Measurements from ENCODE around the gene HAND2. TPM values are rescaled to one million over a fixed set of nuclear protein-coding genes. Genes with fewer than 3 reads are reported as not detected.

The HAND2 gene
- total RNA-seq (2014; rRNA removed; shearing (Covaris generic)) = not detected in 2 replicates
- 0.15 TPM in 1 of 2 replicates, not detected in the other for polyA plus RNA-seq (2016; fragmentation: Nextera tagmentation; extraction: Ambion mirVana)
- long read RNA-seq = 0 reads

DNA sequence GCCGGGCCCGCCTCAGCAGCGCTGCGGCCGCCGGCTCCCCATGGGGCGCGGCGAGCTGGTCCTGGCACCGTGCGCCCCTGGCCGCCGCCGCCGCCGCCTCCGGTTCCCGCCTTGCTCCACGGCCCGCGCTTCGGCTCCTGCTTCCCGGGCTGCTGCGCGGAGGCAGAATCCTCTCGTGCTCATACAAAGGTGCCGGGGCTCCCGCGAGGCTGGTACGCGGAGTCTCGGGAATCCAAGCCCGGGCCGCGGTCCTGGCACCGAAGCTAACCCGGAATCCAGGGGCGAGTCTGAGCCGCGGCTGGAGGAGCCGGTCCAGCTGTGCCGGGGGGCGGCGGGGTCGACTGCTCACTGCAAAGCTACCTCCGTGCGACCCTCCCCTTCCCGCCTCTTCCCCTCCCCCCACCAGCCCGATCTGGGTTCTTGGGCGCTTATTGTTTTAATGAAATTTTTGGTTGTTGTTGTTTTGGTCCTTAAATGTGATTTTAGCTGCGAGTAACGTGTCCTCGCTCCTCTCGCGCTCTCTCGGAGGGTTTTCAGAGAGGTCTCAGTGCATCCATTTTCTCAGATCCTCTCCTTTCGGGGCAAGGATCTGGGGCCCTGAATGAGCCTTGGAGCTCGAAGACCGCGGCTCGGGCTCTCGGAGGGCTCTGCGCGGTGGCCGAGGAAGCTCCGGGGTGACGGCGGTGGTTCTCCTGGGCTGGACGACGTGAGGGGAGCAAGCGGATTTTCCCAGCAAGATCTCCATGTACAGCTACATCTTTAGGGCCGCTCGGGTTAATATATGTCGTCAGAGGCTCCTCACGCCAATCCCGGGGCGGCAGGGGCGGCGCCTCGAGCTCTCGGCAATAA is at the start of gene HAND2:
Gene HAND2 (minus strand): TSS at position 753 of the 849 bp plus-strand sequence. CDS start 940 bp downstream, outside the sequence.
- no peaks in the 10 kb centered on the region for H3K36me3 ChIP-seq (ENCODE audit: insufficient read depth)
- peak; percentile 69 for DNase-seq (ENCODE audit: low spot score)
- peaks cover 66% of the 10 kb centered on the region for H3K4me1 ChIP-seq (ENCODE audit: insufficient read depth)
- H3K9me3 Mint-ChIP-seq = peaks cover 7% of the 10 kb centered on the region; the same call in 2 of the 3 replicates
- H3K27me3 Mint-ChIP-seq (ENCODE audit: insufficient read depth, low read depth, poor library complexity) = peaks cover 97% of the 10 kb centered on the region
- H3K27ac ChIP-seq (ENCODE audit: low read depth) = no peak within 1 kb of the TSS
- peak within 1 kb of the TSS; percentile 89 for H2AFZ ChIP-seq
- H3K4me3 Mint-ChIP-seq = peak within 1 kb of the TSS; percentile 79
- H3K4me2 ChIP-seq = peak within 1 kb of the TSS; percentile 95
- peaks cover 99% of the 10 kb centered on the region for H3K27me3 ChIP-seq (ENCODE audit: insufficient read depth)
- H3F3A ChIP-seq (replicated peaks; ENCODE audit: low read depth) = peaks cover 35% of the 10 kb centered on the region
- no peaks in the 10 kb centered on the region for H3K9me2 ChIP-seq (ENCODE audit: insufficient read depth)
- H3K27ac Mint-ChIP-seq = no peak within 1 kb of the TSS
- TF ChIP-seq JUNB (IDR thresholded peaks at IDR 0.05; ENCODE audit: unreplicated experiment) (no peak), NANOG (IDR thresholded peaks at IDR 0.05; ENCODE audit: borderline replicate concordance) (no peak), STAT1 (IDR thresholded peaks at IDR 0.05; ENCODE audit: unreplicated experiment) (no peak), EZH2 (IDR thresholded peaks at IDR 0.05; ENCODE audit: low read depth, unreplicated experiment) (peak; percentile 99), POLR2AphosphoS5 (IDR thresholded peaks at IDR 0.05; ENCODE audit: low read depth) (no peak), CREB1 (CRISPR knock-in tag; IDR thresholded peaks at IDR 0.05; ENCODE audit: low read depth) (peak; percentile 56), ZNF462 (CRISPR knock-in tag; IDR thresholded peaks at IDR 0.05) (no peak), ETS1 (IDR thresholded peaks at IDR 0.05) (no peak), ZNF331 (CRISPR knock-in tag; IDR thresholded peaks at IDR 0.05; ENCODE audit: low read depth) (no peak), ZNF114 (CRISPR knock-in tag; IDR thresholded peaks at IDR 0.05) (no peak), EZH2phosphoT487 (IDR thresholded peaks at IDR 0.05; ENCODE audit: unreplicated experiment) (peak; percentile 85)
- TF ChIP-seq, protein P1, sequence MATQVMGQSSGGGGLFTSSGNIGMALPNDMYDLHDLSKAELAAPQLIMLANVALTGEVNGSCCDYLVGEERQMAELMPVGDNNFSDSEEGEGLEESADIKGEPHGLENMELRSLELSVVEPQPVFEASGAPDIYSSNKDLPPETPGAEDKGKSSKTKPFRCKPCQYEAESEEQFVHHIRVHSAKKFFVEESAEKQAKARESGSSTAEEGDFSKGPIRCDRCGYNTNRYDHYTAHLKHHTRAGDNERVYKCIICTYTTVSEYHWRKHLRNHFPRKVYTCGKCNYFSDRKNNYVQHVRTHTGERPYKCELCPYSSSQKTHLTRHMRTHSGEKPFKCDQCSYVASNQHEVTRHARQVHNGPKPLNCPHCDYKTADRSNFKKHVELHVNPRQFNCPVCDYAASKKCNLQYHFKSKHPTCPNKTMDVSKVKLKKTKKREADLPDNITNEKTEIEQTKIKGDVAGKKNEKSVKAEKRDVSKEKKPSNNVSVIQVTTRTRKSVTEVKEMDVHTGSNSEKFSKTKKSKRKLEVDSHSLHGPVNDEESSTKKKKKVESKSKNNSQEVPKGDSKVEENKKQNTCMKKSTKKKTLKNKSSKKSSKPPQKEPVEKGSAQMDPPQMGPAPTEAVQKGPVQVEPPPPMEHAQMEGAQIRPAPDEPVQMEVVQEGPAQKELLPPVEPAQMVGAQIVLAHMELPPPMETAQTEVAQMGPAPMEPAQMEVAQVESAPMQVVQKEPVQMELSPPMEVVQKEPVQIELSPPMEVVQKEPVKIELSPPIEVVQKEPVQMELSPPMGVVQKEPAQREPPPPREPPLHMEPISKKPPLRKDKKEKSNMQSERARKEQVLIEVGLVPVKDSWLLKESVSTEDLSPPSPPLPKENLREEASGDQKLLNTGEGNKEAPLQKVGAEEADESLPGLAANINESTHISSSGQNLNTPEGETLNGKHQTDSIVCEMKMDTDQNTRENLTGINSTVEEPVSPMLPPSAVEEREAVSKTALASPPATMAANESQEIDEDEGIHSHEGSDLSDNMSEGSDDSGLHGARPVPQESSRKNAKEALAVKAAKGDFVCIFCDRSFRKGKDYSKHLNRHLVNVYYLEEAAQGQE (IDR thresholded peaks at IDR 0.05; ENCODE audit: unreplicated experiment) = no peak
- TF ChIP-seq, protein P2, sequence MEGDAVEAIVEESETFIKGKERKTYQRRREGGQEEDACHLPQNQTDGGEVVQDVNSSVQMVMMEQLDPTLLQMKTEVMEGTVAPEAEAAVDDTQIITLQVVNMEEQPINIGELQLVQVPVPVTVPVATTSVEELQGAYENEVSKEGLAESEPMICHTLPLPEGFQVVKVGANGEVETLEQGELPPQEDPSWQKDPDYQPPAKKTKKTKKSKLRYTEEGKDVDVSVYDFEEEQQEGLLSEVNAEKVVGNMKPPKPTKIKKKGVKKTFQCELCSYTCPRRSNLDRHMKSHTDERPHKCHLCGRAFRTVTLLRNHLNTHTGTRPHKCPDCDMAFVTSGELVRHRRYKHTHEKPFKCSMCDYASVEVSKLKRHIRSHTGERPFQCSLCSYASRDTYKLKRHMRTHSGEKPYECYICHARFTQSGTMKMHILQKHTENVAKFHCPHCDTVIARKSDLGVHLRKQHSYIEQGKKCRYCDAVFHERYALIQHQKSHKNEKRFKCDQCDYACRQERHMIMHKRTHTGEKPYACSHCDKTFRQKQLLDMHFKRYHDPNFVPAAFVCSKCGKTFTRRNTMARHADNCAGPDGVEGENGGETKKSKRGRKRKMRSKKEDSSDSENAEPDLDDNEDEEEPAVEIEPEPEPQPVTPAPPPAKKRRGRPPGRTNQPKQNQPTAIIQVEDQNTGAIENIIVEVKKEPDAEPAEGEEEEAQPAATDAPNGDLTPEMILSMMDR (conservative IDR thresholded peaks at IDR 0.05; ENCODE audit: low read depth in 2 of 2) = no peak
- H3K79me2 ChIP-seq (replicated peaks; ENCODE audit: insufficient read depth) = no peaks in the 10 kb centered on the region
- H3K36me3 Mint-ChIP-seq (ENCODE audit: low read depth) = peaks cover 2% of the 10 kb centered on the region; the same call in 1 of the 3 replicates
- peaks cover 33% of the 10 kb centered on the region for H4K20me1 ChIP-seq (replicated peaks; ENCODE audit: insufficient read depth)
- H3K4me1 Mint-ChIP-seq = peaks cover 50% of the 10 kb centered on the region
- ATAC-seq = peak; percentile 5
- H3K4me3 ChIP-seq = peak within 1 kb of the TSS; percentile 65

All from GM23338 (cell line).